K562 (cell line): Measurements from ENCODE around the gene PGF. TPM values are rescaled to one million over a fixed set of nuclear protein-coding genes. Genes with fewer than 3 reads are reported as not detected.

Source experiments
- ATAC-seq: fragments of 200-7000 bp; cut with Tn5 transposase; 3 replicates; pipeline ENCODE4 v1.9.1; 2020; ENCODE audit warnings: moderate library complexity
- BruUV-seq: library from RNA; stranded (reverse); fragments of 400-500 nt; replicated peaks from 2 replicates; lab custom pipeline; 2021; lab: Mats Ljungman, UMichigan
- CTCF ChIA-PET: fragments of 300-600 bp; formaldehyde crosslinking; extraction: SDS; loops from one replicate; lab custom pipeline; 2021; ENCODE audit warnings: low intra/inter-chr PET ratio; lab: Yijun Ruan, JAX
- POLR2A ChIA-PET: fragments of 300-600, 350-650 bp; sonication (Branson Sonifier 250); formaldehyde crosslinking; extraction: SDS; loops from one replicate; lab custom pipeline; 2021; ENCODE audit warnings: antibody characterized with exemption, inconsistent platforms; lab: Yijun Ruan, JAX
- DNase-seq, 4 experiments: peaks; one replicate each; pipeline versions ENCODE4 v3.0.0 to v3.0.0-alpha.2; 2011 to 2018; ENCODE audit warnings: low spot score in 3 of 4, mixed read lengths in 3 of 4; ENCODE audit errors: extremely low read depth in 1 of 4
- FAIRE-seq: peaks from 2 replicates; lab custom pipeline; 2011; peaks lifted over from hg19 to GRCh38; lab: Jason Lieb, UNC
- H2AFZ ChIP-seq: 2 replicates; pipeline ENCODE4 v1.6.0; 2011; ENCODE audit warnings: low read depth, low read length, control low read depth, inconsistent platforms
- H3K27ac ChIP-seq: fragments of 200-600 bp; 3 replicates; pipeline ENCODE4 v1.8.0; 2011; ENCODE audit warnings: low read depth, mild to moderate bottlenecking, control low read depth, inconsistent platforms, low read length, moderate library complexity, mixed read lengths; ENCODE audit errors: extremely low read depth
- H3K27me3 ChIP-seq, 2 experiments: fragments of 300-600 bp in 1 of 2; 2 replicates in 1 of 2; 3 replicates in 1 of 2; pipeline versions ENCODE4 v1.6.0 to v1.8.0; 2011; ENCODE audit warnings: inconsistent platforms in 2 of 2, low read length in 2 of 2, mild to moderate bottlenecking in 1 of 2, mixed read lengths in 1 of 2, moderate library complexity in 1 of 2; ENCODE audit not compliant: control insufficient read depth in 2 of 2, insufficient read depth in 2 of 2
- H3K36me3 ChIP-seq: fragments of 300-600 bp; 3 replicates; pipeline ENCODE4 v1.8.0; 2011; ENCODE audit warnings: mild to moderate bottlenecking, low read length, inconsistent platforms; ENCODE audit not compliant: control insufficient read depth, insufficient read depth
- H3K4me1 ChIP-seq, 2 experiments: fragments of 200-600 bp in 1 of 2; replicated peaks in 1 of 2; 2 replicates in 1 of 2; 3 replicates in 1 of 2; pipeline versions ENCODE4 v1.5.1 to v1.8.0; 2011; ENCODE audit warnings: inconsistent platforms in 2 of 2, low read length in 2 of 2, mild to moderate bottlenecking in 1 of 2, mixed read lengths in 1 of 2, moderate library complexity in 1 of 2; ENCODE audit not compliant: control insufficient read depth in 2 of 2, insufficient read depth in 2 of 2
- H3K4me2 ChIP-seq: 2 replicates; pipeline ENCODE4 v1.6.1; 2011; ENCODE audit warnings: low read length, control low read depth, inconsistent platforms, mixed read lengths; ENCODE audit not compliant: insufficient read depth
- H3K4me3 ChIP-seq: fragments of 200-600 bp; sonication (generic), shearing (Covaris generic); 2 replicates; pipeline ENCODE4 v1.5.1; 2016; ENCODE audit warnings: control low read depth, inconsistent platforms
- H3K79me2 ChIP-seq: fragments of 200-600 bp; 3 replicates; pipeline ENCODE4 v1.8.0; 2011; ENCODE audit warnings: low read length, inconsistent platforms; ENCODE audit not compliant: control insufficient read depth, insufficient read depth
- H3K9ac ChIP-seq, 2 experiments: 2 replicates each; pipeline versions ENCODE4 v1.6.0 to v1.6.1; 2011; ENCODE audit warnings: low read depth in 2 of 2, low read length in 2 of 2, control low read depth in 1 of 2, inconsistent platforms in 1 of 2, mild to moderate bottlenecking in 1 of 2, mixed read lengths in 1 of 2; ENCODE audit not compliant: insufficient read depth in 1 of 2
- H3K9me1 ChIP-seq: one replicate; pipeline ENCODE4 v1.6.0; 2011; ENCODE audit warnings: inconsistent platforms, mild to moderate bottlenecking, low read length, moderate library complexity; ENCODE audit not compliant: control insufficient read depth, insufficient read depth
- H3K9me3 ChIP-seq: replicated peaks from 2 replicates; pipeline ENCODE4 v1.5.1; 2011; ENCODE audit warnings: low read depth, low read length, inconsistent platforms; ENCODE audit not compliant: control insufficient read depth, insufficient read depth
- H4K20me1 ChIP-seq: replicated peaks from 2 replicates; pipeline ENCODE4 v1.6.1; 2011; ENCODE audit warnings: low read length, inconsistent platforms, mixed read lengths; ENCODE audit not compliant: control insufficient read depth, insufficient read depth
- GTF2E2 ChIP-seq: fragments of 200-800 bp; sonication (Bioruptor generic); IDR thresholded peaks from 2 replicates; pipeline ENCODE4 v1.6.1; 2016; ENCODE audit warnings: missing genetic modification characterization, missing compliant biosample characterization
- HNRNPL ChIP-seq: fragments of 200-400 bp; formaldehyde crosslinking; IDR thresholded peaks from 2 replicates; pipeline ENCODE4 v1.6.1; 2017; ENCODE audit warnings: low read depth, mild to moderate bottlenecking, low read length
- MEF2A ChIP-seq: IDR thresholded peaks from 2 replicates; pipeline ENCODE4 v1.6.1; 2011; ENCODE audit warnings: low read depth, mild to moderate bottlenecking, low read length, moderate library complexity; ENCODE audit not compliant: control insufficient read depth
- POLR3A ChIP-seq: IDR thresholded peaks from 2 replicates; pipeline ENCODE4 v1.6.1; 2011; ENCODE audit warnings: borderline replicate concordance, mild to moderate bottlenecking, moderate library complexity; ENCODE audit not compliant: insufficient read length, insufficient read depth; ENCODE audit errors: extremely low read depth
- TCF7L2 ChIP-seq: fragments of 150-350 bp; IDR thresholded peaks from 2 replicates; pipeline ENCODE4 v1.6.1; 2016; ENCODE audit warnings: low read depth, mild to moderate bottlenecking, low read length, moderate library complexity
- ZNF124 ChIP-seq: sonication (generic); formaldehyde crosslinking; IDR thresholded peaks from 2 replicates; pipeline ENCODE4 v1.8.1; 2022; ENCODE audit warnings: missing genetic modification reagents
- ZNF175 ChIP-seq: fragments of 200-800 bp; sonication (Bioruptor generic); IDR thresholded peaks from 2 replicates; pipeline ENCODE4 v1.6.1; 2016; ENCODE audit warnings: low read depth, mild to moderate bottlenecking, missing genetic modification characterization, missing compliant biosample characterization
- WGBS: fragments of 100-300 bp; shearing (Covaris generic); methylation state at CpG from one replicate; pipeline ENCODE4 v1.1.6; 2016; ENCODE audit warnings: low coverage, mixed read lengths; ENCODE audit not compliant: insufficient coverage; ENCODE audit errors: missing lambda C conversion rate; 5-methylcytosine and 5-hydroxymethylcytosine counted together
- in situ Hi-C: fragments of 300-500 bp; cut with MboI; formaldehyde crosslinking; loops from 4 replicates; pipeline ENCODE4 v1.15.0; 2018; ENCODE audit warnings: inconsistent platforms, mixed read lengths
- intact Hi-C: fragments of 100-400 bp; cut with micrococcal nuclease; formaldehyde crosslinking; loops from 2 replicates; pipeline ENCODE4 v1.14.2; 2022
- polyA plus RNA-seq, 8 experiments: library from polyadenylated mRNA; depleted of rRNA in 4 of 8; stranded (reverse) in 5 of 8; unstranded in 3 of 8; fragments of >200 nt; fragmentation: Nextera tagmentation in 2 of 8; fragmentation: Illumina TruSeq in 1 of 8; extraction: Ambion mirVana in 2 of 8; extraction: Trizol in 1 of 8; gene quantifications; 2 replicates each; pipeline versions ENCODE4 v1.2.1 to v1.2.3, GENCODE V29; 2011 to 2014; ENCODE audit warnings: inconsistent platforms in 1 of 8, missing spikeins in 1 of 8
- total RNA-seq, 7 experiments: library from RNA; depleted of rRNA in 6 of 7; stranded (reverse); fragments of >200 nt in 6 of 7; fragmentation: Illumina TruSeq in 2 of 7; extraction: Trizol in 2 of 7; gene quantifications; 2 replicates each; pipeline versions ENCODE4 v1.2.1 to v1.2.3, GENCODE V29; 2011 to 2021; ENCODE audit warnings: low replicate concordance in 1 of 7
- TF ChIP-seq, protein P1 (sequence below), 2 experiments: fragments of 450-650 bp in 1 of 2; sonication (generic) in 1 of 2; formaldehyde crosslinking in 1 of 2; IDR thresholded peaks; 2 replicates each; pipeline versions ENCODE4 v1.7.1 to v1.9.0; 2016 to 2022; ENCODE audit warnings: inconsistent platforms in 1 of 2, mild to moderate bottlenecking in 1 of 2, missing genetic modification reagents in 1 of 2
- TF ChIP-seq, protein P2 (sequence below): fragments of 250-450 bp; sonication (Bioruptor Pico); IDR thresholded peaks from 2 replicates; pipeline ENCODE4 v1.5.0; 2021; ENCODE audit warnings: mild to moderate bottlenecking, moderate library complexity

PGF gene
- total and polyA plus RNA-seq, 9 of the 15 experiments (the other 6 are each of a cell fraction or from before 2014, with no cell fraction given) = 0.04 to 0.44 (median 0.18) TPM

DNA sequence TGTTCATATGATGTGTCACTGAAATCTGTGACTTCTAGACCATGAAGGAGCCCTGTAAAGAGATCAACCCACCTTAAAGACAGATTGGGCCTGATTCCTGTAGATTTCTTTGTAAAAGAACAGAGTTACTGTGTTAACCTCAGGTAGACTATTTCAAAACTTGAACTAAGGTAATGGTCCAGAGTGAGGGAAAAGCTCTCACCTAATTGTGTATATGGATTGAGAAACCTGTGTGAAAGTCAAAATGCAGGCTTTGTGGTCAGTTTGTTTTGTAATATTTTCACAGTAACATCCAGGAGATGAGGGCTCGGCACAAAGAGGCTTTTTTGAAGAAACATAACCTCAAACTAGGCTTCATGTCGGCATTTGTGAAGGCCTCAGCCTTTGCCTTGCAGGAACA is 57.3 kb downstream of the PGF start:
- no TSS peak for BruUV-seq
- FAIRE-seq = no peak
- H3K9me3 ChIP-seq = no peaks in the 10 kb centered on the region
- in situ Hi-C loops = no loop called here
- ATAC-seq = no peak
- no peak overlapping the region for H3K4me2 ChIP-seq
- intact Hi-C loops = no loop called here
- no peak overlapping the region for H3K9ac ChIP-seq
- no peak for DNase-seq
- CTCF ChIA-PET = no interaction called here
- peaks cover 98% of the 10 kb centered on the region for H3K36me3 ChIP-seq
- H3K27ac ChIP-seq = no peak overlapping the region
- H2AFZ ChIP-seq = no peak overlapping the region
- no peaks in the 10 kb centered on the region; the same call in 1 of the 2 replicates for H4K20me1 ChIP-seq
- H3K27me3 ChIP-seq = no peaks in the 10 kb centered on the region
- no peak overlapping the region for H3K4me3 ChIP-seq
- H3K4me1 ChIP-seq = no peaks in the 10 kb centered on the region; a peak in 1 of 5 replicates
- no peaks in the 10 kb centered on the region for H3K79me2 ChIP-seq
- 89% methylated on average over 2 of the region's 2 CpGs for WGBS
- POLR2A ChIA-PET = interaction anchor here (0.6 to 1.6 kb wide), 2 partner anchors 10 to 1390 kb away, joined by 3 to 7 read pairs; no protein-coding TSS in a partner anchor
- H3K9me1 ChIP-seq = no peaks in the 10 kb centered on the region
- TF ChIP-seq, protein P1, sequence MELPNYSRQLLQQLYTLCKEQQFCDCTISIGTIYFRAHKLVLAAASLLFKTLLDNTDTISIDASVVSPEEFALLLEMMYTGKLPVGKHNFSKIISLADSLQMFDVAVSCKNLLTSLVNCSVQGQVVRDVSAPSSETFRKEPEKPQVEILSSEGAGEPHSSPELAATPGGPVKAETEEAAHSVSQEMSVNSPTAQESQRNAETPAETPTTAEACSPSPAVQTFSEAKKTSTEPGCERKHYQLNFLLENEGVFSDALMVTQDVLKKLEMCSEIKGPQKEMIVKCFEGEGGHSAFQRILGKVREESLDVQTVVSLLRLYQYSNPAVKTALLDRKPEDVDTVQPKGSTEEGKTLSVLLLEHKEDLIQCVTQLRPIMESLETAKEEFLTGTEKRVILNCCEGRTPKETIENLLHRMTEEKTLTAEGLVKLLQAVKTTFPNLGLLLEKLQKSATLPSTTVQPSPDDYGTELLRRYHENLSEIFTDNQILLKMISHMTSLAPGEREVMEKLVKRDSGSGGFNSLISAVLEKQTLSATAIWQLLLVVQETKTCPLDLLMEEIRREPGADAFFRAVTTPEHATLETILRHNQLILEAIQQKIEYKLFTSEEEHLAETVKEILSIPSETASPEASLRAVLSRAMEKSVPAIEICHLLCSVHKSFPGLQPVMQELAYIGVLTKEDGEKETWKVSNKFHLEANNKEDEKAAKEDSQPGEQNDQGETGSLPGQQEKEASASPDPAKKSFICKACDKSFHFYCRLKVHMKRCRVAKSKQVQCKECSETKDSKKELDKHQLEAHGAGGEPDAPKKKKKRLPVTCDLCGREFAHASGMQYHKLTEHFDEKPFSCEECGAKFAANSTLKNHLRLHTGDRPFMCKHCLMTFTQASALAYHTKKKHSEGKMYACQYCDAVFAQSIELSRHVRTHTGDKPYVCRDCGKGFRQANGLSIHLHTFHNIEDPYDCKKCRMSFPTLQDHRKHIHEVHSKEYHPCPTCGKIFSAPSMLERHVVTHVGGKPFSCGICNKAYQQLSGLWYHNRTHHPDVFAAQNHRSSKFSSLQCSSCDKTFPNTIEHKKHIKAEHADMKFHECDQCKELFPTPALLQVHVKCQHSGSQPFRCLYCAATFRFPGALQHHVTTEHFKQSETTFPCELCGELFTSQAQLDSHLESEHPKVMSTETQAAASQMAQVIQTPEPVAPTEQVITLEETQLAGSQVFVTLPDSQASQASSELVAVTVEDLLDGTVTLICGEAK (IDR thresholded peaks at IDR 0.05) = no peak
- TF ChIP-seq, protein P1 (CRISPR knock-in tag; IDR thresholded peaks at IDR 0.05) = no peak
- TF ChIP-seq HNRNPL (no peak), MEF2A (no peak), POLR3A (no peak), ZNF124 (no peak), ZNF175 (CRISPR knock-in tag) (no peak), GTF2E2 (tag) (no peak), TCF7L2 (no peak)
- TF ChIP-seq, protein P2, sequence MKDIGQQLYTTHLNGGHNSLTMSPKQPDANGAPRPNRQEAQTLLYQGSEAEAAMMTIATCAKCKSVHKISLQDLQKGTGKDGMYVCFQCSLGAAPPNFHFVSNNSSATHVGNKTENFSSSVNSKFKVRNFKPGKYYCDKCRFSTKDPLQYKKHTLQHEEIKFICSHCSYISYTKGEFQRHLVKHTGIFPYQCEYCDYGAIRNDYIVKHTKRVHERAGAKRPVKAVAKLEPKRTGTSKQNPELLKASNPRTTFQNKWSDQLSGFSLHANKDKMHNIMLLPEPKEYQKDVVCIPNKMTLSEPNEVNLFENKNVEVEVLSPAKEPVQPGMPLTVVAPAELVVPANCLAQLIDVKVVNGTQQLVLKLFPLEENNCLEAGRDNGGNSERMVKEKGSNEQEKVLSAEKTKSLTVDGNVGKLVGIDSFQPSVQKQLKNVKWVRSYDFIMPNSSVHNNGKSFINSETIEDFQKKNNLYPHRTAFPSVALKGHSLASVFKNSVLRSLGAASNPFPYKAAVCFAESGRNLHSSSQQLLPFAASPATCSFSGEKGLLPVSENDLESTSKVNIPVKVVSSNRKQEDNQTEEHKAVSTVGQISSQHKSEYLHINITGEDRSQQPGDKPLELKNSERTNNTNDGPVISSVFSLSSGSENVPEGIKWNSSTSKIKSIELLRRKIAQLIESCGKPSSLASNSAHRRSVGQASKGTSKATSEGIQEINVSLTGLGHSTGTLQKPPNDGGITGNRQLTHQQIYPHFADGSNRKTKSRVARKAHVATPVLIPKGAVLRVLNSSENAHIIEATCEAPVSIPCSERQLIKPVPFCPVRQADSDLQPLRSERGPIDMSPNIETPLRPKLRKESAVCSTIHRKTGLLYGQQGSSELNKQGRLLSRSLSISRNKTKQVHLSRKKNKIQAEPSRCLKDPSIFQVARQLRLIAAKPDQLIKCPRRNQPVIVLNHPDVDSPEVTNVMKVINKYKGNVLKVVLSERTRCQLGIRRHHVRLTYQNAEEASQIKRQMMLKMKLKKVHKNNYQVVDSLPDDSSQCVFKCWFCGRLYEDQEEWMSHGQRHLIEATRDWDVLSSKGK (CRISPR knock-in tag) = no peak
